ENCODE data around the gene MACO1. TPM values are rescaled to one million over a fixed set of nuclear protein-coding genes. Genes with fewer than 3 reads are reported as not detected.
A peak's percentile ranks its signal among the peaks of the same experiment; 100 is the strongest.

MACO1 gene
- total and polyA plus RNA-seq, 2 donors from 2014 or later: 12.1 to 19.3 TPM

- DNase-seq (no peak), FAIRE-seq (no peak)
- peaks cover 0 to 2% (median 0%) of the 10 kb centered on the region in 3 donors for H3K4me1 ChIP-seq (ENCODE audit: control insufficient read depth in 2 of 3, insufficient read depth in 2 of 3, low read depth in 1 of 3, low read length in 3 of 3)
- intact Hi-C loops (cut with DNase I): no loop called here
- TF ChIP-seq CTCF (IDR thresholded peaks at IDR 0.05; ENCODE audit: borderline replicate concordance, extremely low read depth, insufficient read depth): no peak
- H3K27me3 ChIP-seq (ENCODE audit: control insufficient read depth, insufficient read depth, low read length): no peaks in the 10 kb centered on the region
- H3K36me3 ChIP-seq (ENCODE audit: control insufficient read depth in 2 of 3, insufficient read depth in 3 of 3, low read length in 3 of 3): no peaks in the 10 kb centered on the region
- H3K27ac ChIP-seq (ENCODE audit: low read depth in 2 of 2, low read length in 2 of 2): no peak overlapping the region
- H3K4me3 ChIP-seq (ENCODE audit: low read length in 3 of 3): no peak overlapping the region
- H3K9ac ChIP-seq (ENCODE audit: low read length in 3 of 3): no peak overlapping the region
- H3K9me3 ChIP-seq (ENCODE audit: control insufficient read depth in 2 of 3, insufficient read depth in 1 of 3, low read length in 3 of 3): no peaks in the 10 kb centered on the region
These were observed 43.8 kb downstream of the MACO1 start for GRCh38 chr1:25474439-25475047.

GRCh38 chr1:25476186-25477097, 45.7 kb downstream of the MACO1 start:
- Histone ChIP-seq H3K9me3 (ENCODE audit: control insufficient read depth in 2 of 3, insufficient read depth in 1 of 3, low read length in 3 of 3) (no peaks in the 10 kb centered on the region), H3K36me3 (ENCODE audit: control insufficient read depth in 2 of 3, insufficient read depth in 3 of 3, low read length in 3 of 3) (no peaks in the 10 kb centered on the region), H3K4me1 (ENCODE audit: control insufficient read depth in 2 of 3, insufficient read depth in 2 of 3, low read depth in 1 of 3, low read length in 3 of 3) (peaks cover 0 to 2% (median 0%) of the 10 kb centered on the region in 3 donors), H3K9ac (ENCODE audit: low read length in 3 of 3) (no peak overlapping the region), H3K27me3 (ENCODE audit: control insufficient read depth, insufficient read depth, low read length) (no peaks in the 10 kb centered on the region), H3K27ac (ENCODE audit: low read depth in 2 of 2, low read length in 2 of 2) (no peak overlapping the region), H3K4me3 (ENCODE audit: low read length in 3 of 3) (no peak overlapping the region)
- no peak for TF ChIP-seq CTCF (IDR thresholded peaks at IDR 0.05; ENCODE audit: borderline replicate concordance, extremely low read depth, insufficient read depth)
- intact Hi-C loops (cut with DNase I): no loop called here
- no peak for DNase-seq
- FAIRE-seq: no peak

GRCh38 chr1:25477448-25478034, 46.8 kb downstream of the MACO1 start:
- H3K27me3 ChIP-seq (ENCODE audit: control insufficient read depth, insufficient read depth, low read length): no peaks in the 10 kb centered on the region
- no peaks in the 10 kb centered on the region for H3K36me3 ChIP-seq (ENCODE audit: control insufficient read depth in 2 of 3, insufficient read depth in 3 of 3, low read length in 3 of 3)
- H3K4me3 ChIP-seq (ENCODE audit: low read length in 3 of 3): no peak overlapping the region
- H3K9me3 ChIP-seq (ENCODE audit: control insufficient read depth in 2 of 3, insufficient read depth in 1 of 3, low read length in 3 of 3): no peaks in the 10 kb centered on the region
- peak in 2 of 5 donors; percentile 46 to 58 for DNase-seq
- H3K27ac ChIP-seq (ENCODE audit: low read depth in 2 of 2, low read length in 2 of 2): no peak overlapping the region
- TF ChIP-seq CTCF (IDR thresholded peaks at IDR 0.05; ENCODE audit: borderline replicate concordance, extremely low read depth, insufficient read depth): no peak
- H3K9ac ChIP-seq (ENCODE audit: low read length in 3 of 3): no peak overlapping the region
- intact Hi-C loops (cut with DNase I): no loop called here
- peaks cover 0 to 2% (median 2%) of the 10 kb centered on the region in 3 donors for H3K4me1 ChIP-seq (ENCODE audit: control insufficient read depth in 2 of 3, insufficient read depth in 2 of 3, low read depth in 1 of 3, low read length in 3 of 3)
- FAIRE-seq: no peak
